Measurements from ENCODE around the gene IL1R1.

IL1R1 gene

DNA sequence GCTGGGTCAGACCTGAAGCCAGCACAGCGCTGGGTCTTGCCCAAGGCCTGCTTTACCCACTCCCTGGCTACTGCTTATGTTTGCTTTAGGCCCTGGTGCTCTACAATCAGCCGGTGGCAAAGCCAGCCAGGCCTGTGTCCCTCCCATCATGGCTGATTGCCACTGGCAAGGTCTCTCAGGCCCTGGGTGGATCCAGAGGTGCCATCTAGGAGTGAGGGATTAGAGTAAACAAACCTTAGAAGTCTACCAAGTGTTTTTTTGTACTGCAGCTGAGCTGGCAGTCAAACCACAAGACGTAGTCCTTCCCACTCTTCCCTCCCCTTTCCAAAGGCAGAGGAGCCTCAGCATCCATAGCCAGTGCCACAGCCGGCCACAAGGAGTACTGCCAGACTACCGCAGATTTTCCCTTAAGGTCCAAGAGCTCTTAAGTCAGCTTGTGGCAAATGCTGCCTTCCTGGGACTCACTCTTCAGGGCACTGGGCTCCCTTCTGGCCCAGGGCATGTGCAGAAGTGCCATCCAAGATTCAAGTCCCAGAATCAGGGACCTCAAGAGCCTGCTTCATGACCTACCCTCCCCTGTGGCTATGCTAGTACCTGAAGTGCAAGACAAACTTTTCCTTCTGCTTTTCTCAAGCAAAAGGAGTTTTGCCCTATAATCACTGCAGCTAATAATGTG, 64.3 kb downstream of the IL1R1 start:
- TF ChIP-seq TEAD4 (IDR thresholded peaks at IDR 0.05) (no peak), CREB1 (IDR thresholded peaks at IDR 0.05; ENCODE audit: low read depth) (no peak), ZBTB7A (IDR thresholded peaks at IDR 0.05; ENCODE audit: low read depth) (no peak), TCF12 (IDR thresholded peaks at IDR 0.05; ENCODE audit: low read depth) (no peak), YY1 (IDR thresholded peaks at IDR 0.05; ENCODE audit: low read depth) (no peak), USF1 (IDR thresholded peaks at IDR 0.05) (no peak), NFIC (IDR thresholded peaks at IDR 0.05) (no peak), FOXM1 (IDR thresholded peaks at IDR 0.05; ENCODE audit: borderline replicate concordance, low read depth) (no peak), REST (IDR thresholded peaks at IDR 0.05; ENCODE audit: low read depth) (no peak), TAF1 (IDR thresholded peaks at IDR 0.05; ENCODE audit: low read depth) (no peak), CEBPB (IDR thresholded peaks at IDR 0.05) (no peak), RAD21 (IDR thresholded peaks at IDR 0.05; ENCODE audit: low read depth) (no peak), EP300 (IDR thresholded peaks at IDR 0.05; ENCODE audit: borderline replicate concordance) (no peak), EGR1 (IDR thresholded peaks at IDR 0.05) (no peak), MAX (IDR thresholded peaks at IDR 0.05) (no peak)

DNA sequence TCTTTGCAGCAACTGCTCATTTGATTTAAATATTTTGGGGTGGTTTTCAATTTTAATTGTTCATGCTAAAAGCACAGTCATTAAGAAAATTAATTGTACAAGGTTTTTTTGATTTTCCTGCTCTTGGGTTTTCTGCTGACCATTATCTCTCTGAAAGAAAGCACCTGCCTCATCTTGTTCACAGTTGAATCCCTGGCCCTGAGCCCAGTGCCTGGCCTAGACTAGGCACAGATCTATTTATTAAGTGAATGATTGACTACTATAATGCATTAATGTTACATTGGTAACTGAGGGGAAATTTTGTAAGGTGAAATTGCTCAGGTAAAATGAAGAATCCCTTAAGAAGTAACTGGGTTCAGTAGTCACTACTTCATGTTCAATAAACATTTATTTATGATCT, 66.2 kb downstream of the IL1R1 start:
- TF ChIP-seq CREB1 (IDR thresholded peaks at IDR 0.05; ENCODE audit: low read depth) (no peak), USF1 (IDR thresholded peaks at IDR 0.05) (no peak), CEBPB (IDR thresholded peaks at IDR 0.05) (no peak), NFIC (IDR thresholded peaks at IDR 0.05) (no peak), TEAD4 (IDR thresholded peaks at IDR 0.05) (no peak), EGR1 (IDR thresholded peaks at IDR 0.05) (no peak), FOXM1 (IDR thresholded peaks at IDR 0.05; ENCODE audit: borderline replicate concordance, low read depth) (no peak), TAF1 (IDR thresholded peaks at IDR 0.05; ENCODE audit: low read depth) (no peak), MAX (IDR thresholded peaks at IDR 0.05) (no peak), RAD21 (IDR thresholded peaks at IDR 0.05; ENCODE audit: low read depth) (no peak), EP300 (IDR thresholded peaks at IDR 0.05; ENCODE audit: borderline replicate concordance) (no peak), REST (IDR thresholded peaks at IDR 0.05; ENCODE audit: low read depth) (no peak), ZBTB7A (IDR thresholded peaks at IDR 0.05; ENCODE audit: low read depth) (no peak), YY1 (IDR thresholded peaks at IDR 0.05; ENCODE audit: low read depth) (no peak)

GRCh38 chr2:102209474-102209873, 66.9 kb downstream of the IL1R1 start:
- no peak for TF ChIP-seq REST (IDR thresholded peaks at IDR 0.05; ENCODE audit: low read depth)
- TF ChIP-seq TCF12 (IDR thresholded peaks at IDR 0.05; ENCODE audit: low read depth) = no peak
- TF ChIP-seq CREB1 (IDR thresholded peaks at IDR 0.05; ENCODE audit: low read depth) = no peak
- TF ChIP-seq FOXM1 (IDR thresholded peaks at IDR 0.05; ENCODE audit: borderline replicate concordance, low read depth) = no peak
- TF ChIP-seq TEAD4 (IDR thresholded peaks at IDR 0.05) = no peak
- no peak for TF ChIP-seq CEBPB (IDR thresholded peaks at IDR 0.05)
- TF ChIP-seq USF1 (IDR thresholded peaks at IDR 0.05) = no peak
- TF ChIP-seq NFIC (IDR thresholded peaks at IDR 0.05) = no peak
- no peak for TF ChIP-seq EGR1 (IDR thresholded peaks at IDR 0.05)
- no peak for TF ChIP-seq TAF1 (IDR thresholded peaks at IDR 0.05; ENCODE audit: low read depth)

DNA sequence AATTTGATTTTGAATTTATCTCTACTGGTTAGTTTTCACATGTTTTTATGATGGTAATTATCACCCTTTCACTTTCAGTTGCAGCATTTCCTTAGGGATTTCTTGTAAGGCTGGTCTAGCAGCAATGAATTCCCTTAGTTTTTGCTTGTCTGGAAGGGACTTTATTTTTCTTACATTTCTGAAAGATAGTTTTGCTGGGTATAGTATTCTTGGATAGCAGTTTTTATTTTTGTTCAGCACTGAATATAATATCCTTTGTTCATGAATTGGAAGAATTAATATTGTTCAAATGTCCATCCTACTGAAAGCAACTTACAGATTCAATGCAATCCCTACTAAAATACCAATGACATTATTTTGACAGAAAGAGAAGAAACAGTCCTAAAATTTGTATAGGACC, 74.5 kb downstream of the IL1R1 start:
- no peak for TF ChIP-seq USF1 (IDR thresholded peaks at IDR 0.05)
- no peak for TF ChIP-seq RAD21 (IDR thresholded peaks at IDR 0.05; ENCODE audit: low read depth)
- TF ChIP-seq TAF1 (IDR thresholded peaks at IDR 0.05; ENCODE audit: low read depth) = no peak
- TF ChIP-seq EP300 (IDR thresholded peaks at IDR 0.05; ENCODE audit: borderline replicate concordance) = no peak
- TF ChIP-seq YY1 (IDR thresholded peaks at IDR 0.05; ENCODE audit: low read depth) = no peak
- no peak for TF ChIP-seq ZBTB7A (IDR thresholded peaks at IDR 0.05; ENCODE audit: low read depth)
- no peak for TF ChIP-seq NFIC (IDR thresholded peaks at IDR 0.05)
- TF ChIP-seq TEAD4 (IDR thresholded peaks at IDR 0.05) = no peak
- no peak for TF ChIP-seq TCF12 (IDR thresholded peaks at IDR 0.05; ENCODE audit: low read depth)
- TF ChIP-seq FOXM1 (IDR thresholded peaks at IDR 0.05; ENCODE audit: borderline replicate concordance, low read depth) = no peak
- TF ChIP-seq MAX (IDR thresholded peaks at IDR 0.05) = no peak
- no peak for TF ChIP-seq EGR1 (IDR thresholded peaks at IDR 0.05)
- no peak for TF ChIP-seq REST (IDR thresholded peaks at IDR 0.05; ENCODE audit: low read depth)
- no peak for TF ChIP-seq CREB1 (IDR thresholded peaks at IDR 0.05; ENCODE audit: low read depth)
- no peak for TF ChIP-seq CEBPB (IDR thresholded peaks at IDR 0.05)

Data from Ishikawa (cell line).